NCI-H748 (cell line): Measurements from ENCODE around the gene OPN5.
A peak's percentile ranks its signal among the peaks of the same experiment; 100 is the strongest.

Experiments
- DNase-seq: peaks from one replicate; lab custom pipeline; 2025; ENCODE audit not compliant: unreplicated experiment; lab: John Stamatoyannopoulos, UW

The OPN5 gene

GRCh38 chr6:47787620-47788497 is 6.0 kb downstream of the OPN5 start:
- DNase-seq: peak; percentile 92

DNA sequence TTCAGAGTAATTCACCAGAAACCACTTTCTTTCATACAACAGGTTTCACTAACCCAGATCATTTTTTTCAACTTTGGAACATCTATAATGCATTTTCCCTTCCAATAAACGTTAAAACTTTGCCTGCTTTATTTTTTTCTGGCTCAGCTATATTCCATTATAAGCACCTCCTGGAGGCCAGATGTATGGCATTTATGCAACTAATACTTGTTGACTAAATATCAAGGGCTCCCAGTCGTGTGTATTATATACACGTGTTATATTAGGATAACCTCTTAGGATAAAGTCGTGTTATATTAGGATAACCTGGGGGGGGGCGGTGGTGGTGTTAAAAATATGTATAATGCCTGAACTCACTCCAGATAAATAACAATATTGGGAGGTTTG is 6.7 kb downstream of the OPN5 start:
- DNase-seq: no peak

GRCh38 chr6:47789553-47789952 is 7.7 kb downstream of the OPN5 start:
- peak; percentile 60 for DNase-seq

DNA sequence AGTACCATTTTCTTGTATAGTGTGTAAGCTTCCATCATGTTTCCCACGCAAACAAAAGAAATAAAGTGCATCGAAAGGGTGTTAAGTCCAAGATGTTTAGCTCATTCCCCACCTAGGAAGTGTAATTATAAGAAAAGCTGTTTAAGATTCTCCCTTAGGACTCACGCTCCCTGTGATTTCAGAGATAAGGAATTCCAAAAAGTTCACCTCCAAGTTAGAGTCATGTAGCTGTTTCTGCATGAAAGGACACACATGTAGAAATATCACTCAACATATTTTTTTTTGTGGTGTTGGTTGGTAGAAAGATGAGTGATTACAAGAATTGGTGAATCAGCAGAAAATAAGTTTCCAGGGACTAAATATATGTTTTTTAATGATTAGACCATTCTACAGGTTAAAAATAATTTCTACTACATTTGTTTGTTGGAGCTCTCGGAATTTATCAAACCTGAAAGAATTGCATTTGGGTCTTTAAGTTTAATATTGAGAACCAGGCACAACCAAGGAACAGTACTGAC is 10.4 kb downstream of the OPN5 start:
- no peak for DNase-seq

DNA sequence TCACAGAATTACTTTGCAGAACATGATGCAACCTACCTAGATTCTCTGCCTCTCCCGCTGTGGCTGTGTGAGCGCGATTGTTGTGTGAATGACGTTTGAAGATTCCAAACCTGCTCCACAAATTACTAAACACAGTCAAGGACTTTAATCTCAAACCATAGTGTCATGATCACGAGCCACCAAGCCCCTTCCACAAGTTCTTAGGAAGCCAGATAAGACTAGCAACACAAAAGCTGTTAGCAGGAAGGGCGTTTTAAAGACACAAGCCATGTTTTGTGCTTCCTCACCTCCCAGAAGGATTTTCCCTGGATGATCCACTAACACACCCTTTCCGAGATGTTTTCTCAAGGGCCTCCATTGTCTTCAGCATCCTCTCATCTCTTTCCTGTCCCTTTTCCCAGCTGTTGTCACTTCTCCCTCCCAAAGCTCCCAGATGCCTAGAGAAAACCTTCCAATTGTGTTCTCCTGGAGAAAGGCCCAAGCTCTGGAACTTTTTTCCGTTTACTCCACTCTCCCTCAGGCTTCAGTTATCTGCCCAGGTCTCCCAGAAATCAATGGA is 12.8 kb downstream of the OPN5 start:
- no peak for DNase-seq

- no peak for DNase-seq
These were observed 20.2 kb downstream of the OPN5 start for GRCh38 chr6:47801984-47802383.

DNA sequence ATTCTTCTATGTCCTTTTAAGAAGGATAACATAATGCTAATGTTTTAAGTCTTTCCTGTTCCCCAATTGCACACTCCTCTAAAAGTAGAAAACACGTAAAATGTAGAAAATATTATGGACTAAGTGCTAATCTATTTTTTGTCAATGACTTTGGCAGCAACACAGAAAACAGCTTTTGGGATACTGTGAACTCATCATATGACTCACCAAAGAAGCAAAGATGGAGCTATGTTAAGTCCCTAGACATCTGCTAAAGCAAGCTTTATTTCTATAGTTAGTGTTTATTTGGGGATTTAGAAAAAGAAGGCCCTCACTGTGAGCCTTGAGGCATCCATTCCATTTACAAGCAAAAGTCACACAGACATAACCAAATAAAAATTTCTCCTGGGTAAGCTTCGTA is 23.0 kb downstream of the OPN5 start:
- DNase-seq: no peak

GRCh38 chr6:47809873-47810272 is 28.0 kb downstream of the OPN5 start:
- DNase-seq: no peak

GRCh38 chr6:47810885-47811284 is 29.1 kb downstream of the OPN5 start:
- DNase-seq: peak; percentile 44

- DNase-seq: no peak
These were observed 29.6 kb downstream of the OPN5 start for GRCh38 chr6:47811443-47811842.

GRCh38 chr6:47817749-47818148 is 35.9 kb downstream of the OPN5 start:
- DNase-seq: no peak

- DNase-seq: no peak
These were observed 37.6 kb downstream of the OPN5 start for GRCh38 chr6:47819461-47819860.

GRCh38 chr6:47822856-47823554 is 41.2 kb downstream of the OPN5 start:
- DNase-seq: no peak

- no peak for DNase-seq
These were observed 50.7 kb downstream of the OPN5 start for GRCh38 chr6:47832386-47833100.

GRCh38 chr6:47834196-47834595 is 52.4 kb downstream of the OPN5 start:
- DNase-seq: no peak

DNA sequence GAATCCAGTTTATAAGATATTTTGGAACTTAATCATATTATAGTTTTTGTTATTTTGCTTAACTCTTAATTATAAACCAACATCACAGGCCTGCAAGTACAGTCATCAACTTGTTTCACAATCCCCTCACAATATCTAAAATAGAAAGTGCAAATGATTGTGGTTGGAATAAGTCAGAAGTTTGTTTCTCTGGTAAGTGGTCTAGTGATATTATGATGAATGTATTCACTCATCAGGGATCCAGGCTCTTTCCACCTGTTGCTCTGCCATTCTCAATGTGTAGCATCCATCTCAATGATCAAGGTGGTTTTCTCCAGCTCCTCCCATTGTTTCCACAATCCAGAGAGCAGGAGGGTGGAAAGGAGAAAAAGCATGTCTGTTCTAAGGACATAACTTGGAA is 54.2 kb downstream of the OPN5 start:
- no peak for DNase-seq

GRCh38 chr6:47836639-47837038 is 54.8 kb downstream of the OPN5 start:
- no peak for DNase-seq

GRCh38 chr6:47839645-47840044 is 57.8 kb downstream of the OPN5 start:
- no peak for DNase-seq

DNA sequence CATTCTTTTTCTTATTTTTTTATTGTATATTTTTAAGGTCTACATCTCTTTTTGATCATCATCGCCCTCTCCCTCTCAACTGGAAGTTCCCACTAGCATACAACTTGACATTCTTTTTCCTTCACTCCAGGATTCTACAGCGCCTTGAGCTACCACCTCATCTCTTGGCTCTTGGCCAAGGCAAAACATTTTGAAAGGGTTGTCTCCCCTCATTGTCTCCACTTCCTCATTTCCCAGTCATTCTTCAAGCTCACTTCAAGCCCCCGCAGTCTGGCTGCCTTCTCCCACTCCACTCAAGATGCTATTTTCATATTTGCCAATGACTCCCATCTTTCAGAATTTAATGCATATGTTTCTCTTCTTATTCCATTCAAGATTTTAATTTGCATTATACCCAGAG is 63.0 kb downstream of the OPN5 start:
- no peak for DNase-seq

- DNase-seq: no peak
These were observed 64.9 kb downstream of the OPN5 start for GRCh38 chr6:47846752-47847151.

- no peak for DNase-seq
These were observed 69.3 kb downstream of the OPN5 start for GRCh38 chr6:47851091-47851490.
